Vagina (tissue), 2 donors: Measurements from ENCODE around the gene PFKM. TPM values are rescaled to one million over a fixed set of nuclear protein-coding genes. Genes with fewer than 3 reads are reported as not detected.

Experiments used
- DNase-seq, 2 donors: peaks; one replicate each; pipeline ENCODE4 v3.0.0-alpha.2; 2017; ENCODE audit errors: extremely low spot score in 2 of 2
- H3K27ac ChIP-seq: fragments of 200-600 bp; sonication (generic); one replicate; pipeline ENCODE4 v1.5.1; 2019
- H3K27me3 ChIP-seq: fragments of 200-600 bp; sonication (generic); one replicate; pipeline ENCODE4 v1.5.1; 2019
- H3K36me3 ChIP-seq, 2 donors: fragments of 200-600 bp; sonication (generic); one replicate each; pipeline ENCODE4 v1.5.1; 2017 to 2019
- H3K4me1 ChIP-seq: fragments of 200-600 bp; sonication (generic); one replicate; pipeline ENCODE4 v1.5.1; 2019
- H3K4me3 ChIP-seq, 2 donors: fragments of 200-600 bp; sonication (generic); 1 replicate in 1 of 2; 2 replicates in 1 of 2; pipeline ENCODE4 v1.5.1; 2016 to 2019
- H3K9me3 ChIP-seq: fragments of 200-600 bp; sonication (generic); one replicate; pipeline ENCODE4 v1.5.1; 2019
- POLR2A ChIP-seq, 2 donors: fragments of 450-650 bp; IDR thresholded peaks; one replicate each; pipeline ENCODE4 v1.6.1; 2017; ENCODE audit warnings: antibody characterized with exemption in 2 of 2, mild to moderate bottlenecking in 2 of 2, moderate library complexity in 2 of 2
- POLR2AphosphoS5 ChIP-seq, 2 donors: sonication (generic); formaldehyde crosslinking; IDR thresholded peaks; one replicate each; pipeline ENCODE4 v1.9.0; 2017; ENCODE audit warnings: antibody characterized with exemption in 2 of 2, mild to moderate bottlenecking in 2 of 2, low read depth in 1 of 2; ENCODE audit not compliant: insufficient read depth in 1 of 2
- intact Hi-C: fragments of 100-400 bp; cut with DNase I; formaldehyde crosslinking; loops from one replicate; pipeline ENCODE4 v1.15.1; 2023
- total RNA-seq: library from RNA; depleted of rRNA; stranded (reverse); fragments of >200 nt; gene quantifications from one replicate; pipeline ENCODE4 v1.2.3, GENCODE V29; 2016
- TF ChIP-seq, protein P1 (sequence below), 3 experiments: fragments of 450-650 bp in 2 of 3; fragments of 200-600 bp in 1 of 3; sonication (generic) in 1 of 3; IDR thresholded peaks; one replicate each; pipeline ENCODE4 v1.5.1; 2017 to 2019; ENCODE audit warnings: antibody characterized with exemption in 3 of 3, mild to moderate bottlenecking in 2 of 3, moderate library complexity in 2 of 3

PFKM gene
- total RNA-seq, 1 donor from 2014 or later: 29.0 TPM

- no peaks in the 10 kb centered on the region for H3K27me3 ChIP-seq
- intact Hi-C loops: no loop called here
- TF ChIP-seq, protein P1, sequence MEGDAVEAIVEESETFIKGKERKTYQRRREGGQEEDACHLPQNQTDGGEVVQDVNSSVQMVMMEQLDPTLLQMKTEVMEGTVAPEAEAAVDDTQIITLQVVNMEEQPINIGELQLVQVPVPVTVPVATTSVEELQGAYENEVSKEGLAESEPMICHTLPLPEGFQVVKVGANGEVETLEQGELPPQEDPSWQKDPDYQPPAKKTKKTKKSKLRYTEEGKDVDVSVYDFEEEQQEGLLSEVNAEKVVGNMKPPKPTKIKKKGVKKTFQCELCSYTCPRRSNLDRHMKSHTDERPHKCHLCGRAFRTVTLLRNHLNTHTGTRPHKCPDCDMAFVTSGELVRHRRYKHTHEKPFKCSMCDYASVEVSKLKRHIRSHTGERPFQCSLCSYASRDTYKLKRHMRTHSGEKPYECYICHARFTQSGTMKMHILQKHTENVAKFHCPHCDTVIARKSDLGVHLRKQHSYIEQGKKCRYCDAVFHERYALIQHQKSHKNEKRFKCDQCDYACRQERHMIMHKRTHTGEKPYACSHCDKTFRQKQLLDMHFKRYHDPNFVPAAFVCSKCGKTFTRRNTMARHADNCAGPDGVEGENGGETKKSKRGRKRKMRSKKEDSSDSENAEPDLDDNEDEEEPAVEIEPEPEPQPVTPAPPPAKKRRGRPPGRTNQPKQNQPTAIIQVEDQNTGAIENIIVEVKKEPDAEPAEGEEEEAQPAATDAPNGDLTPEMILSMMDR (IDR thresholded peaks at IDR 0.05): no peak
- TF ChIP-seq POLR2AphosphoS5 (IDR thresholded peaks at IDR 0.05; ENCODE audit: insufficient read depth in 1 of 2, low read depth in 1 of 2) (no peak), POLR2A (IDR thresholded peaks at IDR 0.05) (no peak)
- H3K4me3 ChIP-seq: no peak overlapping the region
- H3K36me3 ChIP-seq: no peaks in the 10 kb centered on the region
- peaks cover 16% of the 10 kb centered on the region for H3K4me1 ChIP-seq
- no peak for DNase-seq
- H3K9me3 ChIP-seq: no peaks in the 10 kb centered on the region
- H3K27ac ChIP-seq: no peak overlapping the region
Measured at GRCh38 chr12:48180424-48180823, 61.3 kb downstream of the PFKM start.

DNA sequence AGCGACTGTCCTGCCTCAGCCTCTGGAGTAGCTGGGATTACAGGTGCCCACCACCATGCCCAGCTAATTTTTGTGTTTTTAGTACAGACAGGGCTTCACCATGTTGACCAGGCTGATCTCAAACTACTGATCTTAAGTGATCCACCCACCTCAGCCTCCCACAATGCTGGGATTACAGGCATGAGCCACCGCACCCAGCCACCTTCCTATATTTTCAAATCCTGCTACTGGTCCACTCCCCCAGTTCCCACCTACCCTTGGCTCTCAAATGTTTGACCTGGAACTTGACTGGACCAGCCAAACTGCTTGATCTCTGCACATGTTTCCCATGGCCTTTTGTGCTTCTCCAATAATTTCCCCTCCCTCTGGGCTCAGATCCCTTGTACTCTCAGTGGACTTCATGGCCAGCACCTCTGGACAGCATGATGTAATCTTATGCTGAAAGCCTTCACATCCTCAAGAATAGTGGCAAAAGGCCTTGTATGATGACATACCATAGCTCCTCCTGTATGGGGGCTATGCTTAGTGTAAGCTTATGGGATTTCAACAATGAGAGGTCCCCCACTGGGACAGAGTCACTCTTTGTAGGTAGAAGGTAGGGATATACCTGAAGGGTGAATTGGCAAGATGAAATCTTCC, 61.8 kb downstream of the PFKM start:
- TF ChIP-seq, protein P1 (IDR thresholded peaks at IDR 0.05): no peak
- TF ChIP-seq POLR2AphosphoS5 (IDR thresholded peaks at IDR 0.05; ENCODE audit: insufficient read depth in 1 of 2, low read depth in 1 of 2) (no peak), POLR2A (IDR thresholded peaks at IDR 0.05) (no peak)
- H3K4me1 ChIP-seq: peaks cover 16% of the 10 kb centered on the region
- no peak overlapping the region for H3K4me3 ChIP-seq
- H3K27me3 ChIP-seq: no peaks in the 10 kb centered on the region
- no peak for DNase-seq
- intact Hi-C loops: no loop called here
- H3K9me3 ChIP-seq: no peaks in the 10 kb centered on the region
- no peaks in the 10 kb centered on the region for H3K36me3 ChIP-seq
- no peak overlapping the region for H3K27ac ChIP-seq

DNA sequence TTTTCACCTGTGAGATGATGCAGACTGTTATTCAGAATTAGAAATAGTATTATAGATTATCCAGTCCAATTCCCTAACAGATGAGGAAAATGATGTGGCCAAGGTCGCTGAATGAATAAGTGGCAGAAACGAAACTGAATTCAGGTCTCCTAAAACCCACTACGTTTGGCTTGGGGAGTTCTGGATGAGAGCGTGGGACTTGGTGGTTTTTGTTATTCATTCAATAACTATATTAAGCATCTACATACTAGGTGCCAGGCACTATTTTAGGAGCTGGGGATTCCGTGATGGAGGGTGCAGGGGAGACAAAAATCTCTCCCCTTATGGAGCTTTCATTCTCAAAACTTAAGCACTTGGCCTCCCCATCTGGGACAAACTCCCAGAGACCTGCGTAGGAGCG, 63.5 kb downstream of the PFKM start:
- H3K9me3 ChIP-seq: no peaks in the 10 kb centered on the region
- peaks cover 16% of the 10 kb centered on the region for H3K4me1 ChIP-seq
- H3K27me3 ChIP-seq: no peaks in the 10 kb centered on the region
- TF ChIP-seq POLR2A (IDR thresholded peaks at IDR 0.05): no peak
- TF ChIP-seq, protein P1 (IDR thresholded peaks at IDR 0.05): no peak
- TF ChIP-seq POLR2AphosphoS5 (IDR thresholded peaks at IDR 0.05; ENCODE audit: insufficient read depth in 1 of 2, low read depth in 1 of 2): no peak
- H3K27ac ChIP-seq: no peak overlapping the region
- H3K36me3 ChIP-seq: no peaks in the 10 kb centered on the region
- H3K4me3 ChIP-seq: peak overlapping the region; percentile 50 to 55
- DNase-seq: no peak
- intact Hi-C loops: no loop called here

DNA sequence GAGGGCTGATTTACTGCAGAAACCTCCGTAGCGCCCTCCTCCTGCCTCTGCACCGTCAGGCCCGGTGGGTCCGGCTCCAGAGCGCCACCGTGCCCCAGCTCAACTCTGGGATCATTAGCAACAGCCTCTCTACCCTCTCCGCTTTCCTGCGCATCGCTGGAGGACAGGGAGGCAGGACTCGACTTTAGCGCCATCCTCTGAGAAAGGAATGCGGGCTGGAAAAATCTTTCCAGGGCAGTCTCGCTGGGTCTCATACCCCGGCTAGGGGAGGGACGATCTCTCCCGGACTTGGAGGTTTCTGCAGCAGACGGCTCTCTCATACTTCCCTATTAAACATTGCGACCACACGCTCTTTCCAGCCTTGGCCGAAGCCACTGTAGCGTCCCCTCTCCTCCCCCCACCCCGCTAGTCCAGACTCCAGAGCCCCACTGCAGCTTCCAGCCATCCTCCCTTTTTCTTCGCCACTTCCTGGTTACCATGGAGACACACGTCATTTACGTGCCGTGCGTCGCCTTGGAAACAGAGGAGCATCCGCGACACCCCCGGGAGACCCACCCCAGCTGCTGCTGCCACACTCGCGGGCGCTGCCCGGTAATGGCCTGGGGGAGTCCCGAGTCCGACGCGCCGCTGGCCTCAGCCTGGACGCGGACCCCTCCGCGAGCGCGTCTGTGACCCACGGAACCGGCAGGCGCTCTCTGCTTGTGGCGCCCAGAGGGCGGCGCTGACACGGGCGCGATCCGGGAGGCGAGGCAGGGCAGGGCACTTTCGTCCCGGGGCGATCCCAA, 64.1 kb downstream of the PFKM start, which contains the start of gene CCDC184:
Gene CCDC184 (plus strand): TSS at position 554 of the 785 bp plus-strand sequence. CDS start 479 bp downstream, outside the sequence.
- intact Hi-C loops: no loop called here
- Histone ChIP-seq H3K4me3 (peak within 1 kb of the TSS; percentile 50 to 55), H3K27ac (no peak within 1 kb of the TSS), H3K36me3 (no peaks in the 10 kb centered on the region), H3K27me3 (no peaks in the 10 kb centered on the region), H3K9me3 (no peaks in the 10 kb centered on the region), H3K4me1 (peaks cover 16% of the 10 kb centered on the region)
- no peak for DNase-seq
- TF ChIP-seq POLR2AphosphoS5 (IDR thresholded peaks at IDR 0.05; ENCODE audit: insufficient read depth in 1 of 2, low read depth in 1 of 2) (peak in 1 of 2 donors; percentile 65), POLR2A (IDR thresholded peaks at IDR 0.05) (no peak)

DNA sequence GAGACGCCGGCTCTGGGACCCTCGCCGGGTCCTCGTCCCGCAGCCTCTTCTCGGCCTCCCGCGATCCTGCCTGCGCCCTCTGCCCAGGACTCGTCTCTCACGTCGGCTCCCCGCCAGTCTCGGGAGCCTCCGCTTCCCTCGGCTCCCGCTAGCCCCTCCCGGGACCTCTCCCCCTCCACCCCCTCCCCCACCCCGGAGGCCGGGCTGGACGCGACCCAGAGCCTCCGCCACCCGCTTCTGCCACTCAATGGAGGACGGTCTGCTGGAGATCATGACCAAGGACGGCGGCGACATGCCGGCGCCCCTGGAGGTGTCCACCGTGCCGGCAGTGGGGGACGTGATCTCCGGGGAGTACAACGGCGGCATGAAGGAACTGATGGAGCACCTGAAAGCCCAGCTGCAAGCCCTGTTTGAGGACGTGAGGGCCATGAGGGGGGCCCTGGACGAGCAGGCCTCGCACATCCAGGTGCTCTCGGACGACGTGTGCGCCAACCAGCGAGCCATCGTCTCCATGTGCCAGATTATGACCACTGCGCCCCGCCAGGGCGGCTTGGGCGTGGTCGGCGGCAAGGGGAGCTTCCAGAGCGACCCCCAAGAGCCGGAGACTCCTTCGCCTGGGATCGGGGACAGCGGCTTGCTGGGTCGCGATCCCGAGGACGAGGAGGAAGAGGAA, 64.8 kb downstream of the PFKM start:
- Histone ChIP-seq H3K4me3 (peak overlapping the region; percentile 50 to 55), H3K9me3 (no peaks in the 10 kb centered on the region), H3K4me1 (peaks cover 16% of the 10 kb centered on the region), H3K27me3 (no peaks in the 10 kb centered on the region), H3K36me3 (no peaks in the 10 kb centered on the region), H3K27ac (no peak overlapping the region)
- no peak for DNase-seq
- TF ChIP-seq POLR2AphosphoS5 (IDR thresholded peaks at IDR 0.05; ENCODE audit: insufficient read depth in 1 of 2, low read depth in 1 of 2) (peak in 1 of 2 donors; percentile 2), POLR2A (IDR thresholded peaks at IDR 0.05) (no peak)
- intact Hi-C loops: no loop called here
